ENCODE measurements around the gene CDON.

DNA sequence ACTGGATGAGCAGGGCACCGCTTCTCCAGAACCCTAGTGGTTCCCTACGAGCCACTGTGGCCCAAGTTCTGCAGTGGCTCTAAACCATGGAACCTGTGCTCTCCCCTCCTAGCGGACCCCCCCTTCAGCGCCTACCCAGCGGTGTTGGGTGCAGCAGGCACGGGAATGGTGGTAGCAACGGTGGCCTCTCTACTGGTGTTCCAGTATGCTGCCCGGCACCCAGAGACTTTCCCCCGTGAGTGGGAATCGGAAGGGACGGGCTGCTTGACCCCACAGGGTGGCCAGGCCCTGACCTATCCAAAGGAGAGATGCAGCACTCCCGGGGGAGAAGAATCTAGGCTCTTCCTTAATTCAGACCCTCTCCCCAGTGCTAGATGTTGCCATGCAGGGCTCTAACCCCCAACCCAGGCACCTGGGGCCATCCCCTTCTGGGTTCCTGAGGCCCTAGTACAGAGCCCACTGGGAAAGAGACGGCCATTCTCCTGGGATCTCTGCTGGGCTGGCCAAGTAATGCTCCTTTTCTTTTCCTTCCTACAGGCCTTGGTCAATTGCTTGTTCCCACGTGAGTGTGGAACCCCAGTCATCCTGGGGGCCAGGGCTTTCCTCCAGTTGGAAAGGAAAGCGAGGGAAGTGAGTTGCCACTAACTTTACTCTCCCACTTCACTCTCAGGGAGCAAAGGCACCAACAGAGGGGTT lies 107.6 kb downstream of the CDON start:
- TF ChIP-seq, protein P1, sequence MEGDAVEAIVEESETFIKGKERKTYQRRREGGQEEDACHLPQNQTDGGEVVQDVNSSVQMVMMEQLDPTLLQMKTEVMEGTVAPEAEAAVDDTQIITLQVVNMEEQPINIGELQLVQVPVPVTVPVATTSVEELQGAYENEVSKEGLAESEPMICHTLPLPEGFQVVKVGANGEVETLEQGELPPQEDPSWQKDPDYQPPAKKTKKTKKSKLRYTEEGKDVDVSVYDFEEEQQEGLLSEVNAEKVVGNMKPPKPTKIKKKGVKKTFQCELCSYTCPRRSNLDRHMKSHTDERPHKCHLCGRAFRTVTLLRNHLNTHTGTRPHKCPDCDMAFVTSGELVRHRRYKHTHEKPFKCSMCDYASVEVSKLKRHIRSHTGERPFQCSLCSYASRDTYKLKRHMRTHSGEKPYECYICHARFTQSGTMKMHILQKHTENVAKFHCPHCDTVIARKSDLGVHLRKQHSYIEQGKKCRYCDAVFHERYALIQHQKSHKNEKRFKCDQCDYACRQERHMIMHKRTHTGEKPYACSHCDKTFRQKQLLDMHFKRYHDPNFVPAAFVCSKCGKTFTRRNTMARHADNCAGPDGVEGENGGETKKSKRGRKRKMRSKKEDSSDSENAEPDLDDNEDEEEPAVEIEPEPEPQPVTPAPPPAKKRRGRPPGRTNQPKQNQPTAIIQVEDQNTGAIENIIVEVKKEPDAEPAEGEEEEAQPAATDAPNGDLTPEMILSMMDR (IDR thresholded peaks at IDR 0.05) = no peak
- TF ChIP-seq ZNF423 (CRISPR knock-in tag; IDR thresholded peaks at IDR 0.05) (no peak), JUN (CRISPR knock-in tag; IDR thresholded peaks at IDR 0.05) (no peak), FOXP1 (CRISPR knock-in tag; IDR thresholded peaks at IDR 0.05; ENCODE audit: borderline replicate concordance) (no peak), ELF4 (CRISPR knock-in tag; IDR thresholded peaks at IDR 0.05; ENCODE audit: low read depth) (no peak), OVOL2 (CRISPR knock-in tag; IDR thresholded peaks at IDR 0.05; ENCODE audit: borderline replicate concordance) (no peak), ETV6 (CRISPR knock-in tag; IDR thresholded peaks at IDR 0.05) (no peak), NR1H2 (CRISPR knock-in tag; IDR thresholded peaks at IDR 0.05) (no peak)
